H1 (cell line): Measurements from ENCODE around the gene ECI1. TPM values are rescaled to one million over a fixed set of nuclear protein-coding genes. Genes with fewer than 3 reads are reported as not detected.

ENCODE experiments used
- BACH1 ChIP-seq: IDR thresholded peaks from 2 replicates; pipeline ENCODE4 v1.6.1; 2012; ENCODE audit warnings: low read length, improper control_type of control experiment
- CBX8 ChIP-seq: fragments of 300-800, 300-1000 bp; sonication (generic); IDR thresholded peaks from 2 replicates; pipeline ENCODE4 v1.7.1; 2016; ENCODE audit warnings: low read depth, low read length, borderline replicate concordance
- CTBP2 ChIP-seq: IDR thresholded peaks from 2 replicates; pipeline ENCODE4 v1.7.0; 2011; ENCODE audit warnings: borderline replicate concordance, mild to moderate bottlenecking, moderate library complexity, mixed read lengths, low read length; ENCODE audit not compliant: insufficient read depth, insufficient read length
- EP300 ChIP-seq, 2 experiments: IDR thresholded peaks; 1 replicate in 1 of 2; 2 replicates in 1 of 2; pipeline ENCODE4 v1.6.1; 2011 to 2012; ENCODE audit warnings: low read depth in 2 of 2, low read length in 2 of 2, mild to moderate bottlenecking in 2 of 2, borderline replicate concordance in 1 of 2, inconsistent platforms in 1 of 2, moderate library complexity in 1 of 2
- EZH2 ChIP-seq: fragments of 200-600 bp; sonication (generic); IDR thresholded peaks from 2 replicates; pipeline ENCODE4 v1.7.1; 2012; ENCODE audit warnings: low read depth, mild to moderate bottlenecking, moderate library complexity, low read length, inconsistent platforms; ENCODE audit not compliant: severe bottlenecking
- GTF2F1 ChIP-seq: IDR thresholded peaks from 2 replicates; pipeline ENCODE4 v1.6.1; 2012; ENCODE audit warnings: low read depth, low read length, improper control_type of control experiment, borderline replicate concordance
- HDAC6 ChIP-seq: IDR thresholded peaks from one replicate; pipeline ENCODE4 v1.7.1; 2012; ENCODE audit warnings: low read depth, mild to moderate bottlenecking, inconsistent platforms, low read length, moderate library complexity
- KDM1A ChIP-seq: fragments of 200-600, 300-600 bp; sonication (generic); IDR thresholded peaks from 2 replicates; pipeline ENCODE4 v1.7.1; 2016; ENCODE audit warnings: mild to moderate bottlenecking, low read length, borderline replicate concordance
- KDM4A ChIP-seq: IDR thresholded peaks from one replicate; pipeline ENCODE4 v1.7.1; 2012; ENCODE audit warnings: low read depth, mild to moderate bottlenecking, moderate library complexity, low read length, inconsistent platforms; ENCODE audit not compliant: severe bottlenecking
- NRF1 ChIP-seq: IDR thresholded peaks from 2 replicates; pipeline ENCODE4 v1.6.1; 2011; ENCODE audit warnings: mild to moderate bottlenecking, low read depth, low read length, improper control_type of control experiment
- PHF8 ChIP-seq: fragments of 200-600 bp; sonication (generic); conservative IDR thresholded peaks from 2 replicates; pipeline ENCODE4 v1.7.1; 2012; ENCODE audit warnings: low read depth, mild to moderate bottlenecking, inconsistent platforms, low read length, moderate library complexity
- POU5F1 ChIP-seq: IDR thresholded peaks from 2 replicates; pipeline ENCODE4 v1.6.1; 2011; ENCODE audit warnings: low read depth, mild to moderate bottlenecking, low read length, moderate library complexity
- RBBP5 ChIP-seq: IDR thresholded peaks from 2 replicates; pipeline ENCODE4 v1.7.1; 2012; ENCODE audit warnings: low read depth, mild to moderate bottlenecking, inconsistent platforms, low read length, moderate library complexity, borderline replicate concordance
- RNF2 ChIP-seq: fragments of 200-900, 300-1000 bp; sonication (generic); IDR thresholded peaks from 2 replicates; pipeline ENCODE4 v1.7.1; 2016; ENCODE audit warnings: borderline replicate concordance, low read depth, mild to moderate bottlenecking, antibody characterized with exemption, low read length; ENCODE audit not compliant: poor library complexity, severe bottlenecking; ENCODE audit errors: missing control alignments
- SP2 ChIP-seq: IDR thresholded peaks from 2 replicates; pipeline ENCODE4 v1.6.1; 2012; ENCODE audit warnings: mild to moderate bottlenecking, low read length, inconsistent platforms
- SP4 ChIP-seq: IDR thresholded peaks from 2 replicates; pipeline ENCODE4 v1.6.1; 2012; ENCODE audit warnings: low read length, inconsistent platforms
- SRF ChIP-seq: IDR thresholded peaks from 2 replicates; pipeline ENCODE4 v1.6.1; 2011; ENCODE audit warnings: mild to moderate bottlenecking, low read depth, low read length, moderate library complexity
- TAF1 ChIP-seq: IDR thresholded peaks from 2 replicates; pipeline ENCODE4 v1.6.1; 2011; ENCODE audit warnings: mild to moderate bottlenecking, low read depth, low read length
- TCF12 ChIP-seq: IDR thresholded peaks from 2 replicates; pipeline ENCODE4 v1.6.1; 2011; ENCODE audit warnings: low read depth, mild to moderate bottlenecking, low read length
- TEAD4 ChIP-seq: IDR thresholded peaks from 2 replicates; pipeline ENCODE4 v1.6.1; 2012; ENCODE audit warnings: low read depth, low read length, inconsistent platforms, mixed read lengths
- polyA plus RNA-seq, 7 experiments: library from polyadenylated mRNA; depleted of rRNA in 3 of 7; stranded (reverse) in 5 of 7; unstranded in 2 of 7; fragments of >200 nt in 5 of 7; fragments of 200-250 nt in 2 of 7; gene quantifications; 1 replicate in 5 of 7; 2 replicates in 1 of 7; 4 replicates in 1 of 7; pipeline versions ENCODE4 v1.2.1 to v1.2.3, GENCODE V29; 2011 to 2013; ENCODE audit warnings: missing spikeins in 2 of 7, mixed read lengths in 2 of 7
- total RNA-seq: library from RNA; stranded (reverse); fragmentation: NEBNext Ultra II Directional; extraction: Animal tissue kit (Norgen Biotek cat#: 25700); gene quantifications from 2 replicates; pipeline ENCODE4 v1.2.1, GENCODE V29; 2021
- TF ChIP-seq, protein P1 (sequence below): IDR thresholded peaks from 2 replicates; pipeline ENCODE4 v1.6.1; 2012; ENCODE audit warnings: low read length, inconsistent platforms
- TF ChIP-seq, protein P2 (sequence below): IDR thresholded peaks from 2 replicates; pipeline ENCODE4 v1.6.1; 2012; ENCODE audit warnings: inconsistent platforms

The ECI1 gene
- total and polyA plus RNA-seq, 2 of the 8 experiments (the other 6 are each of a cell fraction or from before 2014, with no cell fraction given) = 79.5 to 151 TPM

DNA sequence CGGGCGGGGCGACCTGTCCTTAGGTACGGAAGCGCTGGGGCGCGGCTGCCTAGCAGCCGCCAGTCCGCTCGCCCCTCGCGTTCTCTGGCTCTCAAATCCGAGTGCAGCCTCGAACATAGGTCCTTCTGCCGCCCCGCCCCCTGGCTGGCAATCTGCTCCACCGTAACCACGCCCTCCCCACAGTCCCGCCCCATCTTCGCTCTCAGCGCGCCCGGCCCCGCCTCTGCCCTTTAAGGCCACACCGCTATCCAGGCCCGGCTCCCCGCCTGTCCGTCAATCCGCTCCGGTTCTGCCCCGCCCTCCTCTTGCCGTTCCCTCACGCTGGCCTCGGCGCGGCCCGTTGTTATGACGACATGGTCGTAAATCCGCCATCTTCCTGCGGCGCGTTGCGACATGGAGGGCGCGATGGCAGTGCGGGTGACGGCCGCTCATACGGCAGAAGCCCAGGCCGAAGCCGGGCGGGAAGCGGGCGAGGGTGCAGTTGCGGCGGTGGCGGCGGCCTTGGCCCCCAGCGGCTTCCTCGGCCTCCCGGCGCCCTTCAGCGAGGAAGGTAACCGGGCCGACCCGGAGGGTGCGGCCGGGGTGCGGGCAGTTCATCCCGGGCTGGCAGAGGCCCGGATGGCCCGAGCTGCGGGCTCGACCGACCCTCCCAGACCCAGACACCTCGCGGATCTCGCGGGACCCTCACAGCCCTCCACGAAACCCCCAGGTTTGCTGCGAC lies 28.0 kb downstream of the ECI1 start, which contains the start of gene E4F1 (continued):
- no peak for TF ChIP-seq EZH2
- no peak for TF ChIP-seq POU5F1
- TF ChIP-seq RBBP5 = no peak
- TF ChIP-seq, protein P1, sequence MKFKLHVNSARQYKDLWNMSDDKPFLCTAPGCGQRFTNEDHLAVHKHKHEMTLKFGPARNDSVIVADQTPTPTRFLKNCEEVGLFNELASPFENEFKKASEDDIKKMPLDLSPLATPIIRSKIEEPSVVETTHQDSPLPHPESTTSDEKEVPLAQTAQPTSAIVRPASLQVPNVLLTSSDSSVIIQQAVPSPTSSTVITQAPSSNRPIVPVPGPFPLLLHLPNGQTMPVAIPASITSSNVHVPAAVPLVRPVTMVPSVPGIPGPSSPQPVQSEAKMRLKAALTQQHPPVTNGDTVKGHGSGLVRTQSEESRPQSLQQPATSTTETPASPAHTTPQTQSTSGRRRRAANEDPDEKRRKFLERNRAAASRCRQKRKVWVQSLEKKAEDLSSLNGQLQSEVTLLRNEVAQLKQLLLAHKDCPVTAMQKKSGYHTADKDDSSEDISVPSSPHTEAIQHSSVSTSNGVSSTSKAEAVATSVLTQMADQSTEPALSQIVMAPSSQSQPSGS = no peak
- TF ChIP-seq CTBP2 = no peak
- TF ChIP-seq HDAC6 = no peak
- TF ChIP-seq KDM4A = peak; percentile 63
- no peak for TF ChIP-seq BACH1
- peak; percentile 100 for TF ChIP-seq PHF8
- TF ChIP-seq EP300 (IDR thresholded peaks at IDR 0.05; ENCODE audit: borderline replicate concordance in 1 of 2, low read depth in 2 of 2, low read length in 2 of 2) = peak in 1 of 2 experiments; percentile 48; a peak in 1 of 3 replicates
- TF ChIP-seq KDM1A = no peak
- TF ChIP-seq, protein P2, sequence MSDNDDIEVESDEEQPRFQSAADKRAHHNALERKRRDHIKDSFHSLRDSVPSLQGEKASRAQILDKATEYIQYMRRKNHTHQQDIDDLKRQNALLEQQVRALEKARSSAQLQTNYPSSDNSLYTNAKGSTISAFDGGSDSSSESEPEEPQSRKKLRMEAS = peak; percentile 67
- no peak for TF ChIP-seq TEAD4
- no peak for TF ChIP-seq SRF
- 0 out of 2 replicates have a peak, but pooled peaks have one; percentile 51 for TF ChIP-seq SP4
- TF ChIP-seq NRF1 = no peak
- no peak for TF ChIP-seq TCF12
- TF ChIP-seq RNF2 = no peak
- no peak for TF ChIP-seq GTF2F1
- TF ChIP-seq SP2 = no peak
- no peak for TF ChIP-seq CBX8
- TF ChIP-seq TAF1 = peak; percentile 98
